ENCODE data around the gene MGAT4C.
"Not testable (repeated sequence)": the region's sequence is repeated elsewhere in the genome, so short reads cannot be mapped to it uniquely, and the experiment has no call there.

MGAT4C gene

DNA sequence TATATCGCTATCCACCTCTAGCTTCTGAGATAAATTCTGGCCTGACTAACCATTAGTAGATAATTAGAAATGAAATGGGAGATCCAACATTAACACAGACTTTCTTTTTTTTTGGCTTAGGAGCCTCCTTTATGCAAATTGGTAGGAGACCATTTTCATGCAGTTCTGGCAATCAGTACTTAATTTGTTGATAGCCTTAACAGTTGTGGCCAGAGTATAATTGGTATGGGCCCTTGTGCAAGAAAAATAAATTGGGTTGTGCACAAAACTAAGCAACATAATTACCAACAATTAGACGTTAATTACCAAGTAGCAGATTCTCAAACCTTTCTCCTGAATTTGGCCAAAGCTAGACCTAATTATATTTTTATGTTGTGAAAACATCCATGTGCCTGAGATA, 111.0 kb downstream of the MGAT4C start:
- H3K9me3 ChIP-seq (ENCODE audit: control insufficient read depth in 1 of 2, low read length in 2 of 2): no peaks in the 10 kb centered on the region
- H3K27ac ChIP-seq (ENCODE audit: low read depth, low read length): no peak overlapping the region
- H3K4me1 ChIP-seq (ENCODE audit: control insufficient read depth in 1 of 2, insufficient read depth in 2 of 2, low read length in 2 of 2): no peaks in the 10 kb centered on the region
- H3K4me3 ChIP-seq (ENCODE audit: low read depth in 1 of 2, low read length in 2 of 2): no peak overlapping the region
- no peak overlapping the region for H3K9ac ChIP-seq (ENCODE audit: low read depth in 1 of 2, low read length in 2 of 2)
- H3K36me3 ChIP-seq (ENCODE audit: control insufficient read depth in 1 of 2, insufficient read depth in 2 of 2, low read length in 2 of 2): no peaks in the 10 kb centered on the region
- H3K27me3 ChIP-seq (ENCODE audit: control insufficient read depth in 1 of 2, insufficient read depth in 2 of 2, low read length in 2 of 2): no peaks in the 10 kb centered on the region

DNA sequence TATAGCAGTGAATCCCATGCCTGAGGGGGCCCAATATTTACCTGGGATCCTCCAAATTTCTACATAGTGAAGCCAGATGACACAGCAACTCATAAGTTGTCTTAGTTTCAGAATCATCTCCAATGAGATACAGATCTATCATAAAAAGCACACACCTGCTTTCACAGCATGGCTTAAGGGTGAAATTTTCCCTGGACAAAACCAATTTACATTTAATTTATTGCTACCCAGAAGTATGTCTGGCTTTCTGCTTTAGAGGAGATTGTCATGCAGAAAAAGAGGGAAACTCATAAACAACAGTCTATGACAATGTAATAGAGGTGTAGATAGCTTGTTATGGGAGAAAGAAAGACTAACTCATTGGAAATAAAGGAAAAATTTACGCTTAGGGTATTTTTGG, 113.0 kb downstream of the MGAT4C start:
- H3K27ac ChIP-seq (ENCODE audit: low read depth, low read length): no peak overlapping the region
- H3K4me3 ChIP-seq (ENCODE audit: low read depth in 1 of 2, low read length in 2 of 2): no peak overlapping the region
- H3K9me3 ChIP-seq (ENCODE audit: control insufficient read depth in 1 of 2, low read length in 2 of 2): no peaks in the 10 kb centered on the region
- H3K9ac ChIP-seq (ENCODE audit: low read depth in 1 of 2, low read length in 2 of 2): no peak overlapping the region
- no peaks in the 10 kb centered on the region for H3K27me3 ChIP-seq (ENCODE audit: control insufficient read depth in 1 of 2, insufficient read depth in 2 of 2, low read length in 2 of 2)
- no peaks in the 10 kb centered on the region for H3K36me3 ChIP-seq (ENCODE audit: control insufficient read depth in 1 of 2, insufficient read depth in 2 of 2, low read length in 2 of 2)
- no peaks in the 10 kb centered on the region for H3K4me1 ChIP-seq (ENCODE audit: control insufficient read depth in 1 of 2, insufficient read depth in 2 of 2, low read length in 2 of 2)

DNA sequence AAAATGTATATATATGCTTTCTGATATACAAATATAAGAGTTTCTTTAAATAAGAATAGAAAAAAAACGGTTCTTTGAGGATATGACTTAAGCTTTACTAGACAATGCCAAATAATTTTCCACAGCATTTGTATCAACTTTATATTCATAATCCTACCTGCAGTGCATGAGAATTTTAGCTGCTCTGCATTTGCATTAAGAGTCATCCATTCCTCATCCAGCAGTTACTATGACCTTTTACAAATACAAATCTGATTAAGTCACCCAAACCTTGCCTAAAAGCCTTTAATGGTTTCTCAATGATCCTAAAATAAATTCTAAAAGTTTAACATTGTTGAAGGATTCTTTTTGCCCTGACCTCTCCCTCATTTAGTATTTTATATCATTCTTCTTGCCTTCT, 116.5 kb downstream of the MGAT4C start:
- no peak overlapping the region for H3K27ac ChIP-seq (ENCODE audit: low read depth, low read length)
- no peak overlapping the region for H3K4me3 ChIP-seq (ENCODE audit: low read depth in 1 of 2, low read length in 2 of 2)
- no peaks in the 10 kb centered on the region for H3K27me3 ChIP-seq (ENCODE audit: control insufficient read depth in 1 of 2, insufficient read depth in 2 of 2, low read length in 2 of 2)
- H3K9ac ChIP-seq (ENCODE audit: low read depth in 1 of 2, low read length in 2 of 2): no peak overlapping the region
- H3K36me3 ChIP-seq (ENCODE audit: control insufficient read depth in 1 of 2, insufficient read depth in 2 of 2, low read length in 2 of 2): no peaks in the 10 kb centered on the region
- no peaks in the 10 kb centered on the region for H3K4me1 ChIP-seq (ENCODE audit: control insufficient read depth in 1 of 2, insufficient read depth in 2 of 2, low read length in 2 of 2)
- no peaks in the 10 kb centered on the region for H3K9me3 ChIP-seq (ENCODE audit: control insufficient read depth in 1 of 2, low read length in 2 of 2)

DNA sequence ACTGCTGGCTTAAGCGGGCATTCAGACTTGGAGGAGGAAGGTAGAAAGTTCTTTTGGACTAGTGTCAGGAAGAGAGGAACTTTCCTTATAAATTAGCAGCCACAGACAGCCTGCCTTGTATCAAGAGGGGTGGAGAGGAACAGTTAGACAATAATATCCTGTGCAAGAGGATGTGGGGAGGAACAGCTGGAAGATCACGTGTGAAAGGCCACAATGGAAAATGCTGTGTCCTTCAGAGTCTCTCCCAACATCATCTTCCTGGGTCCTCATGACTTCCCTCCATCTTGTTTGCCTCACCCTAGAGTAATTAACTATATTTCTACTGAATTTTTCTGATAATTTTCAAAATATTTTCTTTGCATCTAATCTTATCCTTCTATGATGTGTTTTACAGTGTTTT, 117.4 kb downstream of the MGAT4C start:
- Histone ChIP-seq H3K27ac (ENCODE audit: low read depth, low read length) (no peak overlapping the region), H3K4me1 (ENCODE audit: control insufficient read depth in 1 of 2, insufficient read depth in 2 of 2, low read length in 2 of 2) (no peaks in the 10 kb centered on the region), H3K4me3 (ENCODE audit: low read depth in 1 of 2, low read length in 2 of 2) (no peak overlapping the region), H3K9ac (ENCODE audit: low read depth in 1 of 2, low read length in 2 of 2) (no peak overlapping the region), H3K27me3 (ENCODE audit: control insufficient read depth in 1 of 2, insufficient read depth in 2 of 2, low read length in 2 of 2) (no peaks in the 10 kb centered on the region), H3K9me3 (ENCODE audit: control insufficient read depth in 1 of 2, low read length in 2 of 2) (no peaks in the 10 kb centered on the region), H3K36me3 (ENCODE audit: control insufficient read depth in 1 of 2, insufficient read depth in 2 of 2, low read length in 2 of 2) (no peaks in the 10 kb centered on the region)

DNA sequence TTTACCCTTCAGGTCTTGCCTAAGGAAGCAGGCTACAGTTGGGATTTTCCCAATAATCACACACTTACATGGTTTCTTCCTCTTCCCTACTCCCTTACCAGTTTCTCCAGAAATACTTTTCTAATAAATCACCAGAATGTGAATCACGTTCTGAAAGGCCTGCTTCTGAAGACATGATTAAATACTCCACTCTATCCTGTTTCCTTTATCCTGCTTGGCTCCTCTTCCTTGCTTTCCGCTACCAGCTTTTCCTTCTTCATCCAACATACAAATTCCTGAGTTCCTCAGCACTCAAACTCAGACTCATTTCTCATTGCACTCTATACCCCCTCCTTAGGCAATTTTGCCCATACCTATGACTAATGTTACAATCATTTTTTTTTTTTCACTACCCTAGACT, 118.3 kb downstream of the MGAT4C start:
- no peaks in the 10 kb centered on the region for H3K4me1 ChIP-seq (ENCODE audit: control insufficient read depth in 1 of 2, insufficient read depth in 2 of 2, low read length in 2 of 2)
- H3K27ac ChIP-seq (ENCODE audit: low read depth, low read length): no peak overlapping the region
- H3K9me3 ChIP-seq (ENCODE audit: control insufficient read depth in 1 of 2, low read length in 2 of 2): no peaks in the 10 kb centered on the region
- H3K9ac ChIP-seq (ENCODE audit: low read depth in 1 of 2, low read length in 2 of 2): no peak overlapping the region
- no peak overlapping the region for H3K4me3 ChIP-seq (ENCODE audit: low read depth in 1 of 2, low read length in 2 of 2)
- no peaks in the 10 kb centered on the region for H3K27me3 ChIP-seq (ENCODE audit: control insufficient read depth in 1 of 2, insufficient read depth in 2 of 2, low read length in 2 of 2)
- no peaks in the 10 kb centered on the region for H3K36me3 ChIP-seq (ENCODE audit: control insufficient read depth in 1 of 2, insufficient read depth in 2 of 2, low read length in 2 of 2)

DNA sequence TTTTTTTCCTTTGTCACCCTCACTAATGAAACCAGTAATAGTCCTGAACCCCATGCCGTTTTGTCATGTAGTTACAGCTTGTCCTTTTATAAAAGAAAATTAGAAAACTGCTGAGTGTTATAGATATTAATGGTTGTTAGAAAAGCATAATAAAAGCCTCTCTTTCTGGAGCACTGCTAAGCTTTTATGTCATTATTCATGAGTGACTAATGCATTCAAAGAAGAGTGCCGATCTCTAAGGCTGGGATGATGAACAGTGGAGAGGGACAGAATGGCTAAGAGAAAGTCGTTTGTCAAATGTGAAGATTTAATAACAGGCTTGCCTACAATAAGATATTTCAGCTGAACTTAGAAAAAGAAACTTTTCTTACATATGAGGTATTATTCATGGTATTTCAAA, 121.6 kb downstream of the MGAT4C start:
- no peaks in the 10 kb centered on the region for H3K36me3 ChIP-seq (ENCODE audit: control insufficient read depth in 1 of 2, insufficient read depth in 2 of 2, low read length in 2 of 2)
- no peaks in the 10 kb centered on the region for H3K4me1 ChIP-seq (ENCODE audit: control insufficient read depth in 1 of 2, insufficient read depth in 2 of 2, low read length in 2 of 2)
- no peaks in the 10 kb centered on the region for H3K9me3 ChIP-seq (ENCODE audit: control insufficient read depth in 1 of 2, low read length in 2 of 2)
- no peak overlapping the region for H3K4me3 ChIP-seq (ENCODE audit: low read depth in 1 of 2, low read length in 2 of 2)
- H3K9ac ChIP-seq (ENCODE audit: low read depth in 1 of 2, low read length in 2 of 2): no peak overlapping the region
- H3K27ac ChIP-seq (ENCODE audit: low read depth, low read length): no peak overlapping the region
- no peaks in the 10 kb centered on the region for H3K27me3 ChIP-seq (ENCODE audit: control insufficient read depth in 1 of 2, insufficient read depth in 2 of 2, low read length in 2 of 2)

DNA sequence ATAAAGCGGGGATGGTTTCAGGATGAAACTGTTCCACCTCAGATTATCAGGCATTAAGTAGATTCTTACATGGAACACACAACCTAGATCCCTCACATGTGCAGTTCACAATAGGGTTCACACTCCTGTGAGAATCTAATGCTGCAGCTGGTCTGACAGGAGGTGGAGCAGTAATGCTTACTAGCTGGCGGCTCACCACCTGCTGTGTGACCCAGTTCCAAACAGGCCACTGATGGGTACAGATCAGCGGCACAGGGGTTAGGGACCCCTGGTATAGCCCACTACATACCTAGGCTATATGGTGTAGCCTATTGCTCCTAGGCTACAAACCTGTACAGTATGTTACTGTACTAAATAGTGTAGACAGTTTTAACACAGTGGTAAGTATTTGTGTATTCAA, 129.3 kb downstream of the MGAT4C start:
- not testable (repeated sequence) for H3K4me1 ChIP-seq (ENCODE audit: control insufficient read depth in 1 of 2, insufficient read depth in 2 of 2, low read length in 2 of 2); H3K9me3 ChIP-seq (ENCODE audit: control insufficient read depth in 1 of 2, low read length in 2 of 2); H3K27ac ChIP-seq (ENCODE audit: low read depth, low read length); H3K36me3 ChIP-seq (ENCODE audit: control insufficient read depth in 1 of 2, insufficient read depth in 2 of 2, low read length in 2 of 2); H3K27me3 ChIP-seq (ENCODE audit: control insufficient read depth in 1 of 2, insufficient read depth in 2 of 2, low read length in 2 of 2); H3K4me3 ChIP-seq (ENCODE audit: low read depth in 1 of 2, low read length in 2 of 2); H3K9ac ChIP-seq (ENCODE audit: low read depth in 1 of 2, low read length in 2 of 2)

DNA sequence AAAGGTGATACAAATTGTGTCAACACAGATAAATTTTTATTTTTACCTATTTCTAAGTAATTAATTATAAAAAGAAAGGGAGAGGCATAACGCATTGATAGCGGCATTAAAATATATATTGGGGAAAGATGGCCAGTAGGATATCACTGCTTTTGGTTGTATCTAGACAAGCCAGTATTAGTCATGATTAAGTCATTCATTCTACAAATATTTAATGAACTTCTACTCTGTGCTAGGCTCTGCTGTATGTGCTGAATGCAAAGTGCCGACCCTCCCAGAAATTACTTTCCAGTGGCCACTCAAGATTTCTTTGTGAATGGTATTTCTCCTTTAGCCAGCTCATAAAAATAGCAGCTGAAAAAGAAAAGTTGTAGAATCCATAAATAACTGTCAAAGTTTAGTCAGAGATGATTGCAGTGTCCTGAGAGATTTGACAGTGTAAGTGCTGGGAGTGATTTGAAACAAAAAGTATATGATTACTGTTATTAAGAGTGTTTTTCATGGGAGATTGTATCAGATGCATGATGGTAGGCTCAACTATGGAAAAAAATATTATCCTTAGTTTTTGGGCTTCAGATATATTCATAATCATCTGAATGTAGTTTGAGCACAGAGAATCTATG, 133.2 kb downstream of the MGAT4C start:
- Histone ChIP-seq H3K9me3 (ENCODE audit: control insufficient read depth in 1 of 2, low read length in 2 of 2) (no peaks in the 10 kb centered on the region), H3K27me3 (ENCODE audit: control insufficient read depth in 1 of 2, insufficient read depth in 2 of 2, low read length in 2 of 2) (no peaks in the 10 kb centered on the region)

DNA sequence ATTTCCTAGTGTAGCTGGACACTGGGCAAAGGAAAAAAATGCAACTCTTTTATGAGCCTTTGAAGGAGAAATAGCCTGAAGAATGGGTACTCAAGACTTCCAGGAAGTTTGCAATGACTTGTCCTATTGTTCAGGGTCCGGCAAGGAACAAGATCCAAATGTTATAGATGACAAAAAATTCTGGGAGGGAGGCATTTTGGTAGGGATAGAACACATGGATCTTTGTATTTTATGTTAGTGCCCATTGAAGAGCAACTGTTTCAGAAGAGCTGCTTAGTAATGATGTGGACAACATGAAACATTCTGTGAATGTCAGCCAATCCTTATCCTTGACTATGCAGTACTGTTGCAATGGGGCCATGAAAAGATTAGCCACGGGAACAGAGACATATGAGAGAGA, 138.0 kb downstream of the MGAT4C start:
- H3K9me3 ChIP-seq (ENCODE audit: control insufficient read depth in 1 of 2, low read length in 2 of 2): no peaks in the 10 kb centered on the region
- no peak overlapping the region for H3K27ac ChIP-seq (ENCODE audit: low read depth, low read length)
- no peaks in the 10 kb centered on the region for H3K4me1 ChIP-seq (ENCODE audit: control insufficient read depth in 1 of 2, insufficient read depth in 2 of 2, low read length in 2 of 2)
- H3K27me3 ChIP-seq (ENCODE audit: control insufficient read depth in 1 of 2, insufficient read depth in 2 of 2, low read length in 2 of 2): no peaks in the 10 kb centered on the region
- no peaks in the 10 kb centered on the region for H3K36me3 ChIP-seq (ENCODE audit: control insufficient read depth in 1 of 2, insufficient read depth in 2 of 2, low read length in 2 of 2)
- no peak overlapping the region for H3K9ac ChIP-seq (ENCODE audit: low read depth in 1 of 2, low read length in 2 of 2)
- no peak overlapping the region for H3K4me3 ChIP-seq (ENCODE audit: low read depth in 1 of 2, low read length in 2 of 2)

More for the DNA sequence above, 133.2 kb downstream of the MGAT4C start:
- Histone ChIP-seq H3K9ac (ENCODE audit: low read depth in 1 of 2, low read length in 2 of 2) (no peak overlapping the region), H3K27ac (ENCODE audit: low read depth, low read length) (no peak overlapping the region), H3K4me1 (ENCODE audit: control insufficient read depth in 1 of 2, insufficient read depth in 2 of 2, low read length in 2 of 2) (no peaks in the 10 kb centered on the region), H3K36me3 (ENCODE audit: control insufficient read depth in 1 of 2, insufficient read depth in 2 of 2, low read length in 2 of 2) (no peaks in the 10 kb centered on the region), H3K4me3 (ENCODE audit: low read depth in 1 of 2, low read length in 2 of 2) (no peak overlapping the region)

DNA sequence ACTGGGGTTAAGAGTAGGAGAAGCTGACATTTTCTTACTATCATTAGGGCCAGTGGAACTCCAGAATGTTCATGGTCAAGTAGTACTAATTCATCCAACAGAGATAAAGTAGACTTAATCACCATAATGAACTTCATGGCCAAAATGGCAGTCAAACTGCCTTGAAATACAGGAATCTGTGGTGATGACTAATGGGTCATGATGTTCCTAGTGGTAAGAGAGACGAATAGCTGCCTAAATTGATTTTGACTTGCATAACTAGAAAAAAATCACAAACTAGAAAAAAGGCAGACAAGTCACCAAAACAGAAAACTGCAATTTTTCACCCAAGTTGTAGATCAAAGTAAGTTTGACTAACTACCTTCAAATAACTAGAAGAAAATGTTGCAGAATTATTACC, 138.5 kb downstream of the MGAT4C start:
- Histone ChIP-seq H3K4me3 (ENCODE audit: low read depth in 1 of 2, low read length in 2 of 2) (no peak overlapping the region), H3K9ac (ENCODE audit: low read depth in 1 of 2, low read length in 2 of 2) (no peak overlapping the region), H3K36me3 (ENCODE audit: control insufficient read depth in 1 of 2, insufficient read depth in 2 of 2, low read length in 2 of 2) (no peaks in the 10 kb centered on the region), H3K27me3 (ENCODE audit: control insufficient read depth in 1 of 2, insufficient read depth in 2 of 2, low read length in 2 of 2) (no peaks in the 10 kb centered on the region), H3K4me1 (ENCODE audit: control insufficient read depth in 1 of 2, insufficient read depth in 2 of 2, low read length in 2 of 2) (no peaks in the 10 kb centered on the region), H3K9me3 (ENCODE audit: control insufficient read depth in 1 of 2, low read length in 2 of 2) (no peaks in the 10 kb centered on the region), H3K27ac (ENCODE audit: low read depth, low read length) (no peak overlapping the region)

DNA sequence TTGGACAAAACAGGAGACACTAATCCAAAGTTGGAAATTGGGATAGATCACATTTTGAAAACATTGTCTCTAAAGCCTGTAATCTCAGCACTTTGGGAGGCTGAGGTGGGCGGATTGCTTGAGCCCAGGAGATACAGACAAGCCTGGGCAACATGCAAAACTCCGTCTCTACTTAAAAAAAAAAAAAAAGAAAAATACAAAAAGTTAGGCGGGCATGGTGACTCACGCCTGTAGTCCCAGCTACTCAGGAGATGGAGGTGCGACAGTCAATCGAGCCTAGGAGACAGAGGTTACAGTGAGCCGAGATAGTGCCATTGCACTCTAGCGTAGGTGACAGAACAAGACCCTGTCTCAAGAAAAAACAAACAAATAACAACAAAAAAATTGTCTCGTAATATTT, 152.1 kb downstream of the MGAT4C start:
- no peaks in the 10 kb centered on the region for H3K36me3 ChIP-seq (ENCODE audit: control insufficient read depth in 1 of 2, insufficient read depth in 2 of 2, low read length in 2 of 2)
- no peaks in the 10 kb centered on the region for H3K4me1 ChIP-seq (ENCODE audit: control insufficient read depth in 1 of 2, insufficient read depth in 2 of 2, low read length in 2 of 2)
- H3K27ac ChIP-seq (ENCODE audit: low read depth, low read length): no peak overlapping the region
- H3K9ac ChIP-seq (ENCODE audit: low read depth in 1 of 2, low read length in 2 of 2): no peak overlapping the region
- no peaks in the 10 kb centered on the region for H3K27me3 ChIP-seq (ENCODE audit: control insufficient read depth in 1 of 2, insufficient read depth in 2 of 2, low read length in 2 of 2)
- H3K4me3 ChIP-seq (ENCODE audit: low read depth in 1 of 2, low read length in 2 of 2): no peak overlapping the region
- no peaks in the 10 kb centered on the region for H3K9me3 ChIP-seq (ENCODE audit: control insufficient read depth in 1 of 2, low read length in 2 of 2)

Measured in duodenal mucosa (tissue), 2 donors.